SJSA1 (cell line): ENCODE results near the gene LGALSL. TPM values are rescaled to one million over a fixed set of nuclear protein-coding genes. Genes with fewer than 3 reads are reported as not detected.

Source experiments
- DNase-seq, 2 experiments: peaks; one replicate each; pipeline ENCODE4 v3.0.0-alpha.2; 2015 to 2020; ENCODE audit warnings: low spot score in 2 of 2, low read depth in 1 of 2
- H3K27ac ChIP-seq: fragments of 250-450 bp; sonication (Bioruptor Pico); 2 replicates; pipeline ENCODE4 v1.5.1; 2020; ENCODE audit warnings: mild to moderate bottlenecking, moderate library complexity
- H3K27me3 ChIP-seq: fragments of 250-450 bp; sonication (Bioruptor Pico); replicated peaks from 2 replicates; pipeline ENCODE4 v1.5.1; 2020; ENCODE audit warnings: mild to moderate bottlenecking, moderate library complexity
- H3K36me3 ChIP-seq: fragments of 250-450 bp; sonication (Bioruptor Pico); 2 replicates; pipeline ENCODE4 v1.5.1; 2020; ENCODE audit warnings: mild to moderate bottlenecking
- H3K4me1 ChIP-seq: fragments of 250-450 bp; sonication (Bioruptor Pico); replicated peaks from 2 replicates; pipeline ENCODE4 v1.6.1; 2021; ENCODE audit warnings: mild to moderate bottlenecking
- H3K4me3 ChIP-seq: fragments of 250-450 bp; sonication (Bioruptor Pico); 2 replicates; pipeline ENCODE4 v1.5.1; 2020; ENCODE audit warnings: mild to moderate bottlenecking
- H3K9me3 ChIP-seq: fragments of 250-450 bp; sonication (Bioruptor Pico); replicated peaks from 2 replicates; pipeline ENCODE4 v1.5.1; 2020; ENCODE audit warnings: mild to moderate bottlenecking
- total RNA-seq: library from RNA; depleted of rRNA; stranded (reverse); fragments of >200 nt; shearing (Covaris generic); gene quantifications from 2 replicates; pipeline ENCODE4 v1.2.3, GENCODE V29; 2014; rRNA removed

LGALSL gene
- 3.9 and 4.4 TPM in 2 replicates for total RNA-seq

DNA sequence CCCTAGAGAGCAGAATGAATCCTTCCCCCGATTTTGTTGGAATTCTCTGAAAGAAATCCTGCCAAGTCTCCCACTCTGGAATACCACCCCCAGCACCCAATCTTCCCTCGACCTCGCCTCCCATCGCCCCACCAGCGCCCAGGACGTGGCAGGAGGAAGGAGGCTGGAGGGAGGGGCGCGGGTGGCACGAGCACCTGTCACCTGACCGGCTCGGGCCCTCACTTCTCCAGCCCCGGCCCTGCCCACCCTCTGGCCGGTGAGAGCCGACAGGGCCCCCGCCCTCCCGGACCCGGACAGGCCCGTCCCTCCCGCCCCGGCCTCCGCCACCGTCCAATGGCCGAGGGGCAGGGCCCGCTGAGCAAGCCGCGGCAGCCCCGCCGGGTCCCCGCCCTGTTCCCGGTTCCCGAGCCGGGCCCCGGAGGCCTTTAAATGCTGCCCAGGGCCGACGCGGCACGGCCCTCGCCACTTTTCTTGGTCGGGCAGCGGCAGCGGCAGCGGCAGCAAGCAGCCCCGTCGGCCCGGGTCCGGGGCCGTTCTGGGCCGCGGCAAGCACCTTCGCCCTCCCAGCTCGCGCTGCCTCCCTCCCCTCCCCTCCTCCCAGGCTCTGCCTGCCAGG is at the start of gene LGALSL:
TSS of gene LGALSL (plus strand) at position 393 of the 616 bp plus-strand sequence. CDS start 384 bp downstream, outside the sequence.
- H3K9me3 ChIP-seq, result no peaks in the 10 kb centered on the region; the same call in 1 of the 2 replicates
- no peaks in the 10 kb centered on the region for H3K27me3 ChIP-seq
- peaks cover 12% of the 10 kb centered on the region for H3K4me1 ChIP-seq
- H3K4me3 ChIP-seq, result peak within 1 kb of the TSS; percentile 84
- H3K27ac ChIP-seq, result peak within 1 kb of the TSS; percentile 56; the same call in 1 of the 2 replicates
- peaks cover 3% of the 10 kb centered on the region; the same call in 1 of the 2 replicates for H3K36me3 ChIP-seq
- peak; percentile 62 to 65 for DNase-seq

DNA sequence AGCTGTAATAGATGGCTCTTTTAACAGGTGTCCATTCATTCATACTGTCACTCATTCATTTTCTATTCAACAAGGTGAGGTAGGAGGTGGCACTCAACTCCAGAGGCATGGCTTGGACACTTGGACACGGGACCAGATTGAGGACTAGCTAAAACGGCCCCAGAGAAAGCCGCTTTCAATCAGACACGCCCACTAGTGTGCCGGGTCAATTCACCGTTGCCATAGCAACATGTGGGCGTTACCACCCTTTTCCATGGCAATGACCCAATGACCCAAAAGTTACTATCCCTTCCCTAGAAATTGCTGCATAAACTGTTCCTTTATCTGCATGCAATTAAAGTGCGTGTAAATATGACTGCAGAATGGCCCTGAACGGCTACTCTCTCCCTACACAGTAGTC is 49.2 kb upstream of the LGALSL start:
- peaks cover 6% of the 10 kb centered on the region for H3K4me1 ChIP-seq
- H3K27me3 ChIP-seq, result 0 out of 2 replicates have a peak, but pooled peaks cover 3% of the 10 kb centered on the region
- no peak overlapping the region for H3K4me3 ChIP-seq
- no peak overlapping the region for H3K27ac ChIP-seq
- no peak for DNase-seq
- no peaks in the 10 kb centered on the region for H3K9me3 ChIP-seq
- H3K36me3 ChIP-seq, result no peaks in the 10 kb centered on the region

DNA sequence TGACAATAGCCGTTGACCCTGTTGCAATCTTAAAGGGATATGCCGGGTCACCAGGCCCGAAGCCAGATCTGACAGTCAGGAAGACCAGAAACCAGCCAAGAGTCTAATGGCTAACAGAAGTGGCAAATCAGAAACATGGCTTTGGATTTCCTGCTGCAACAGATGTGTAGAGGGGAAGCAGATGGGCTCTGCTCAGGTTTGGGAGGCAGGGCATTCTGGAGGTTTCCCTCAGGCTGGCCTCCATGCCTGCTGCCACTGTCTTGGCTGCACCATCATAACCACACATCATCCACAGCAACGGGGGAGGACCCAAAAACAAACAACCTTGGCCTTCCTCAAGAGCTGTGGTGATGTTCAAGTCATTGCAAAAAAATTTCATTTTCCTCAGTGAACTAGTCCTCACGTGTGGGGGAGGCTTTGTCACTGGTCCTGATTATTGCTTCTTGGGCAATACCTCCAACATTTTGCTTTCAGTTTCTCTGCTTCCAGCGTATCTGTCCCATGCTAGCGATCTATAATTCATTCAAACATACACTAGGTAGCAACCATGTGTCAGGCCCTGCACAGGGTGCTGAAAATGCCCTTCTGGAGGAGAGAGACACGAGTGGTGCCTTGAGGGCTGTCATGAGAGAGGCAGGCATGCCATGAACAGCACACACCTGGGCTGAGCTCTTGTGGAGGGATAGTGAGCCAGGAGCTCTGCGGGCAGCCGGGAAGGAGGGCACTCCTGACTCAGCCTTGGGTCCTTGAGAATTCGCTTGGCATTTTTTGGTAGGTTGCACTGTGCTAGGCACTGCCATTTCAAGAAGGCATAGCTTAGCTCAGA is 48.2 kb upstream of the LGALSL start:
- H3K9me3 ChIP-seq, result no peaks in the 10 kb centered on the region
- no peak overlapping the region for H3K4me3 ChIP-seq
- H3K4me1 ChIP-seq, result peaks cover 6% of the 10 kb centered on the region
- H3K27ac ChIP-seq, result no peak overlapping the region
- no peaks in the 10 kb centered on the region for H3K36me3 ChIP-seq
- H3K27me3 ChIP-seq, result 0 out of 2 replicates have a peak, but pooled peaks cover 3% of the 10 kb centered on the region
- DNase-seq, result no peak

DNA sequence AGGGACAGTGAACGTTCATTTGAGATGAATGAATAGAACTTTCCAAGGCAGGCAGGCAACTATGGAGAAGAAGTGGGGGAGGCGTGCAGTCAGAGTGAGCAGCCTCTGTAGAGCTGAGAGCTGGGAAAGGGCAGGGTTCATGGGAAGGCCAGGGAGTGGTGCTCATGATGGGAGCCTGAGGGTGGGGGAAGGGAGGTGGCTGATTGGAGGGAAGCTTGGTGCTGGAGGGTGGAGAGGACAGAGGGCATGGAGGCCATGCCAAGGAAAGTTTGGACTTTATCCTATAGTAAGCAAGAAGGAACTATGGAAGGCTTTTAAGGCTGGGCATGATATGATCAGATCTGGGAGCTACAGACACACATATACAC is 47.6 kb upstream of the LGALSL start:
- Histone ChIP-seq H3K27ac (no peak overlapping the region), H3K9me3 (no peaks in the 10 kb centered on the region), H3K36me3 (no peaks in the 10 kb centered on the region), H3K27me3 (0 out of 2 replicates have a peak, but pooled peaks cover 3% of the 10 kb centered on the region), H3K4me1 (peaks cover 6% of the 10 kb centered on the region), H3K4me3 (no peak overlapping the region)
- DNase-seq, result no peak

DNA sequence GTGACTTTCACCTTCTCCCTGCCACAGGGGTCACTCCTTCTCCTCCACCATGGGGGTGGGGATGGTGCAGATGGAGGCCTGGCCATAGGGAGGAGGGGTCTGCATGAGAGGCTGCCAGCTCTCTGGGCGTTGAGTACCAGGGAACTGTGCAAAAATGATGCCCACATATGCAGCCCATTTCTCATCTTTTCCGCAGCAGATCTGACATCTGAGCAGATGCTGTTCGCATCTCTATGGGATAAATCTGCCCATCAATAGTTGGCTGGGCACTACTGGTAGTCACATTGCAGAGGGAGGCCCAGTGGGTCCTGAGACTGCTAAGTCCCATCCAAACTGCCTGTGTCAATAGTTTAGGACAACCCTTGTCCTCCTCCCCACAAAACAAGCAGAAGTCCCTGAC is 45.9 kb upstream of the LGALSL start:
- no peaks in the 10 kb centered on the region for H3K9me3 ChIP-seq
- H3K27ac ChIP-seq, result no peak overlapping the region
- no peak for DNase-seq
- H3K36me3 ChIP-seq, result no peaks in the 10 kb centered on the region
- peaks cover 6% of the 10 kb centered on the region for H3K4me1 ChIP-seq
- H3K4me3 ChIP-seq, result no peak overlapping the region
- H3K27me3 ChIP-seq, result 0 out of 2 replicates have a peak, but pooled peaks cover 3% of the 10 kb centered on the region

DNA sequence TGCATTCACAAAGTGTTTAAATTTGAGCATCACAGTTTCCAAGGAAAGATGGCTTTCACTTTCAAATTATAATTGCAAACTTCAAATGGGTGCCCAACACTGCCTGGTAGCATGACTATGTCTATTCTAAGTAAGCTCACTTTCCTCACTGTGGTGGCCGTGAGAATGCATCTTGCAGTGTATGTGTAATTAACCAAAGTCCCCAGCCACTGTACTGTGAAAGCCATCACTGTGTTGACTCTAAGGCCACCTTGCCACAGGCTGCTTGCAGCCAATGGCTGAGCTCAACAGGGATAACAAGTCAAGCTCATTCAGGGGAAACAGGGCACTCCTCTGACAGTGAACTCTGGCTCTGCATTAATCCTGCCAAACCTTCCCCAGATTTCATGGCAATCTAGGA is 43.3 kb upstream of the LGALSL start:
- Histone ChIP-seq H3K4me3 (no peak overlapping the region), H3K27ac (no peak overlapping the region), H3K36me3 (no peaks in the 10 kb centered on the region), H3K4me1 (no peaks in the 10 kb centered on the region), H3K27me3 (0 out of 2 replicates have a peak, but pooled peaks cover 3% of the 10 kb centered on the region), H3K9me3 (no peaks in the 10 kb centered on the region)
- no peak for DNase-seq

DNA sequence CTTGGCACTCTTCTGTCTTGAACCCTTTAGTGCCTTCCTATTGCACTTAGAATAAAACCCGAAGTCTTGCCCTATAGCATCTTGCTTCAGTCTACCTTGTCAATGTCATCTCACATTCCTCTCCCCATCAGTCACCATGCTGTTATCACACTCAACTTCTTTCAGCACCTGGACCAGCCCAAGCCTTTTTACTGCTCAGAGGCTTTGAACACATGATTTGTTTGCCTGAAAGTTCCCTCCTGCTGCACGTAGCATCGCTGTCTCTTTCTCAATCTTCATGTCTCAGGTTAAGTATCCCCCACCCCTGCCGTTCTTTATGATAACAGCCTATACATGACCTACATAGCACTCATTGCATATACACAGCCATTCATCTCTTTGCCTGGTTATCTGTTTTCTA is 41.3 kb upstream of the LGALSL start:
- Histone ChIP-seq H3K9me3 (no peaks in the 10 kb centered on the region), H3K36me3 (no peaks in the 10 kb centered on the region), H3K27ac (no peak overlapping the region), H3K4me1 (no peaks in the 10 kb centered on the region), H3K4me3 (no peak overlapping the region), H3K27me3 (0 out of 2 replicates have a peak, but pooled peaks cover 3% of the 10 kb centered on the region)
- DNase-seq, result no peak

DNA sequence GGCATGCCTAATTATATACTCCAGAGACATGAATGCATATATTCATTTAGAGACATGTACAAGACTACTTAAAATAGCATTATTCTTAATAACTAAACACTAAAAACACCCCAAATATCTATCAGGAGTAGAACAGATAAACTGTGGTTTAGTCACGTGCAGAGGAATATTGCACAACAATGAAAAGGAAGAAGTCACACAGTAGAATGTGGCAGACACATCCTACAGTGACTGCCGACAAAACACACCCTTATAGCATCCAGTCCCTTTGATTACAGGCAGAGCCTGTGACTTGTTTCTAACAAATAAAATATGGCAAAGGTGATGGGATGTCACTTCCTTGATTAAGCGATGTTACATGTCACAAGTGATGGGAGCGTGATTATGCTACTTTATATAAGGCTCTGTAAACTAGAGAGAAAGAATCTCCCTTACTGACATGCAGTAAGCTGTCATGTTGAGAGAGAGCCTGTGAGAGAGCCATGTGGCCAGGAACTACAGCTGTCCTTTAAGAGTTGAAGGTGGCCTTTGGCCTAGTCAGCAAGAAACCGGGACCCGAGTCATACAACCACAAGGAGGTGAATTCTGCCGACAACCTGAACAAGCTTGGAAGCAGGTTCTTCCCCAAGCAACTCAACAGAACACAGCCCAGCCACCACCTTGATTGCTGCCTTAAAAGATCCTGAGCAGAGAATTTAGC is 39.1 kb upstream of the LGALSL start:
- H3K27me3 ChIP-seq, result no peaks in the 10 kb centered on the region
- no peak for DNase-seq

DNA sequence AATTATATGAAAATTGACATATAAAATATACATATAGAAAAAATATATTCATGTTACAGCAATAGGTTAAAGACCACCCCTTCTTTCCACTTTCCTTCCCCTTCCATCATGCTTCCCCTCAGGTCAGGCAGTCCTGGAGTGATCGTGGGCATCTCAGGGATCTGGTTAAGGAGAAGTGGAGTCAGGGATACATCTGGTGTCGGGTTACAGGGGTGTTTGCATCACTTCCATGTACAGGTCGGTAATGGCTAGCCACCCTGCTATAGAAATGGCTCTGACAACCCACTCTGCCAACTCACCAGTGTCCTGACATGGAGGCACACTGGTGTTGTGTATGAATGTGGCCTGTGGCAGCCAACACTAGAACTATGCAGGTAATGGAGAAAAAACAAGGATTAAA is 36.3 kb upstream of the LGALSL start:
- no peak for DNase-seq
- H3K4me3 ChIP-seq, result no peak overlapping the region
- H3K9me3 ChIP-seq, result no peaks in the 10 kb centered on the region
- no peaks in the 10 kb centered on the region for H3K36me3 ChIP-seq
- H3K27ac ChIP-seq, result no peak overlapping the region
- no peaks in the 10 kb centered on the region for H3K4me1 ChIP-seq
- H3K27me3 ChIP-seq, result no peaks in the 10 kb centered on the region

More for the DNA sequence above, 39.1 kb upstream of the LGALSL start:
- Histone ChIP-seq H3K4me3 (no peak overlapping the region), H3K36me3 (no peaks in the 10 kb centered on the region), H3K27ac (no peak overlapping the region), H3K4me1 (no peaks in the 10 kb centered on the region), H3K9me3 (no peaks in the 10 kb centered on the region)

DNA sequence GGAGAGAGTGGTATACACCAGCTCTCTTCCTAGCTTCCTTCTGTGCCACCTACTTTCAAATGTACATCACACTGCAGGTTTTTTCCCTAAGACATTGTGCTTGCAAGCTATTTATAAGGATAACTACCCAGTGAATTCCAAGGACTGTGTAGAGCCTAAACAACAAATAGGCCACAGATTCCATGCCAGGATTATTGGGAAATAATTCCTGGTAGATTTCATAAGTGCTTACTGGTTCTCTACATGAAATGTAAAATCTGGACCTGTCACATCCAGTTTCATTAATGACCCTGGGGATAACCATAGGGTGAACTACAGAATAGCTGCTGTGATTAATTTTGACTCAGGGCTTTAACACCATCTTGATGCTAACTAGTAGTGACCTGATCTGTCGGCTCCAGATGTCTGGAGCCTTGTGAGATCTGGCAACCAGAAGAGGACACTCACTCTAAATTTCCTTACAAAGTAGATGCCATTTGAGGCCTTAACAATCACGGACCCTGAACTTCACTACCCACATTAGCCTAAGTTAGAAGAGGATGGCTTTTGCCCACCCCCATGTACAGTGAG is 34.3 kb upstream of the LGALSL start:
- Histone ChIP-seq H3K36me3 (no peaks in the 10 kb centered on the region), H3K4me1 (no peaks in the 10 kb centered on the region), H3K27ac (no peak overlapping the region), H3K27me3 (no peaks in the 10 kb centered on the region), H3K9me3 (no peaks in the 10 kb centered on the region), H3K4me3 (no peak overlapping the region)
- DNase-seq, result no peak

DNA sequence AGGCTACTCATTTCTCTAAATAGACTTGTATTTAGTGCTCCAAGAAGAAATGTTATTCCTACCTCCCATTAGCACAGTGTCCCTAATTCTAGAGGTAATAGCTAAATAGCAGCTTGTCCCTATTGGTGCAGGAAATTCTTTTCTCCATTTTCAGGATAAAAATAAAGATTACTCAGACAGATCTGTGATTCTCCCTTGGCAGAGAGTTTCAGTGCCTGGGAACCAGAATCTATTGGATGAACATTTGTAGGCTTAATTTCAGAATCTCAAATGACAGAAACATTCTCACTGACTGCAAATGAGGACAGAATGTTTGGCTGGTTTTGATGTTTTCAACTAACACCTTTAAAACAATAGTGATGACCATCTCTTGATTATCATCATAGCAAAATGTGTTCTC is 33.3 kb upstream of the LGALSL start:
- Histone ChIP-seq H3K4me1 (no peaks in the 10 kb centered on the region), H3K9me3 (no peaks in the 10 kb centered on the region), H3K27ac (no peak overlapping the region), H3K27me3 (no peaks in the 10 kb centered on the region), H3K36me3 (no peaks in the 10 kb centered on the region), H3K4me3 (no peak overlapping the region)
- DNase-seq, result no peak

DNA sequence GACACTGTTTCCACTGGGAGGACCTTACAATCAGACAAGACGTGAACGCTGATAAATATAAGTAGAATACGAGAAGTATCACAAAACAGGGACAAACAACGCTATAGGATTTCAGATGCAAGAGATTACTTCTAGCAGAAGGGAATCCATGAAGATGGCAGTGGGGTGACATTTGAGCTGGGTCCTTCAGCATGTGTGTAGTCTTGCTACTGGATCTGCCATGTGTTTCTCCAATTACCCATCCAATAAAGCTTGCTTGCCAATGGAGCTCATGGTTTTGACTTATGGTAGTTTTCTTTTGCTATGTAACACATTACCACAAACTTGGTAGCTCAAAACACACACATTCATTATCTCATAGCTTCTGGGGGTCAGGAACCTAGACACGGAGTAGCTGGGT is 32.8 kb upstream of the LGALSL start:
- Histone ChIP-seq H3K4me1 (no peaks in the 10 kb centered on the region), H3K36me3 (no peaks in the 10 kb centered on the region), H3K27ac (no peak overlapping the region), H3K27me3 (no peaks in the 10 kb centered on the region), H3K9me3 (no peaks in the 10 kb centered on the region), H3K4me3 (no peak overlapping the region)
- DNase-seq, result no peak

DNA sequence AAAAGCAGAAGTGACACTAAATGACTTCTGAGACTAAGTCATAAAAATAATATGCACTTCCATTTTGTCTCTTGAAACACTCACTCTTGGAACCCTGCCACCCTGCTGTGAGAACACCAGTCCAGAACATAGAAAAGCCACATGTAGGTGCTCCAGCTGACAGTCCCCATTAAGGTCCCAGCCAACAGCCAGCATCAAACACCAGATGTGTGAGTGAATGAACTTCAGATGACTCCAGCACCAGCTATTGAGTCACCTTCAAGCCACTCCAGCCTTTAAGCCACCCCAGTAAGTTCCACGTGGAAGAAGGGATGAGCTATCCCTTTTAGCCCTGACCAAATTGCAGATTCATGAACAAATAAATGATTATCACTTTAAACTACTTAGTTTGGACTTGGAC is 31.5 kb upstream of the LGALSL start:
- H3K27me3 ChIP-seq, result no peaks in the 10 kb centered on the region
- no peak for DNase-seq
- no peak overlapping the region for H3K4me3 ChIP-seq
- H3K36me3 ChIP-seq, result no peaks in the 10 kb centered on the region
- no peaks in the 10 kb centered on the region for H3K9me3 ChIP-seq
- no peak overlapping the region for H3K27ac ChIP-seq
- no peaks in the 10 kb centered on the region; the same call in 1 of the 2 replicates for H3K4me1 ChIP-seq
